GM21367 (cell line): ENCODE measurements around the gene SETSIP.
A peak's percentile ranks its signal among the peaks of the same experiment; 100 is the strongest.
"Not testable (repeated sequence)": the region's sequence is repeated elsewhere in the genome, so short reads cannot be mapped to it uniquely, and the experiment has no call there.

Experiments used
- ATAC-seq: cut with Tn5 transposase; IDR thresholded peaks from one replicate; pipeline ENCODE4 v1.9.1; 2021; ENCODE audit not compliant: unreplicated experiment

Gene SETSIP

GRCh38 chr1:92075311-92075710, at the start of gene SETSIP:
Gene SETSIP, minus strand, starts transcription at chr1:92075411. Its CDS starts 0 bp downstream, at chr1:92075411.
- no peak for ATAC-seq

DNA sequence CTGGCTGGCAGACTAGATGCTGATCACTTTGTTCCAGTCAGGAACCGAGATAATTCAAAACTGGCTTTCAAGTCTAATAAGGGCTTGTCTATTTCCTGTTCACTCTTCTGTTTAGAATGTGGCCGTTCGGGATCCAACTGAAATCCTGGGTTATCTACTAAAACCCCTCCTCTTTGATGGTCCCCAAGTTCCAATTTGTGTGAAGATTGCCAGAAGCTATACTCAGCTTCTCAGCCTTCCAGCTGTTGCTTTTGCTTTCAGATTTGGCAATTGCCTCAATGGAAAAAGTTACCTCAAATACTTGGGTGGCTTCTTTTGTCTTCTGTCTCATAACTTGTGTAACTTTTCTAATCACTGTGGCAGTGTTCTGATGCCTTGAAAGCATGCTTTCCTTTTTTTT, 48.7 kb upstream of the SETSIP start:
- no peak for ATAC-seq

GRCh38 chr1:92118826-92119225, 43.6 kb upstream of the SETSIP start:
- ATAC-seq: no peak

GRCh38 chr1:92117526-92117925, 42.3 kb upstream of the SETSIP start:
- ATAC-seq: no peak

DNA sequence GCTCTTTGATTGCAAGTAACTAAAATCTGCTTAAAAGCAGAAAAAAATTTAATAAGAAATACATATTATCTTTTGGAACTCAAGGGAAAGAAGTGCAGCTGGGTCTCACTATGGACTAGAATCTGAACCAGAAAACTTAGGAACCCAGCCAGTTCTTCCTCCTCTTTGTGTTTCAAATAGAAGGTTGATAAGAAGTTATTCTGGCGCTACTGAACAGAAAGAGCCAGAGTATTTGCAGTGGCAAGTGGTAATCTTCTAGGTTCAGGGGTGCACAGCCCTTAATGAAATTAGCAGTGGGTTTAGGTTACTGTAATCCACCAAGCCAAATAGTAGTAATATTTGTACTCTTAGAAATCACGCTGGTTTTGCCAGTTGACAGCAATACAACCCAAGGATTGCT, 33.4 kb upstream of the SETSIP start:
- no peak for ATAC-seq

DNA sequence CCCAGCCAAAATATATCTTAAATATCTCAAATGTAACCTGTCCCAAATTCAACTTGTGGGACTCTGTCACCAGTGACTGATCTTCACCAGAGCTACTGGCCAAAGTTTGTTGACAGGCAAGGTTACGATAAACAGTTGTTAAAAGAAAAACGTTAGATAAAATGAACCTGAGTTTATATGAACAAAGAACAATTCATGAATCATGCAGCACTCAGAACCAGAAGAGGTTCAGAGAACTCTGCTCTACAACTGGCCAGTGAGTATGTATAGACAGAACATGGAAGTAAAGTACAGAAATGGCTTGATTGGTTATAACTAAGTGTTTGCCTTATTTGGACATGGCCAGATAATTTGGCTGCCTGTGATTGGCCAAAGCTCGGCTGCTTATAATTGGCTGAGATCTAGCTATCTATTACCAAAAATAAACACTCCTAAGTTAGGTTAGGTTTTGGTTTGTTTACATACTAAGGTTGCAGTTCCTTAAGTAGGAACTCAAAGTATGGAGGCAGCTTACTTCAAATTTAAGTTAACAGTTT, 30.4 kb upstream of the SETSIP start:
- ATAC-seq: no peak

- ATAC-seq: no peak
These were observed 21.1 kb upstream of the SETSIP start for GRCh38 chr1:92096317-92096716.

GRCh38 chr1:92095874-92096273, 20.7 kb upstream of the SETSIP start:
- ATAC-seq: no peak

DNA sequence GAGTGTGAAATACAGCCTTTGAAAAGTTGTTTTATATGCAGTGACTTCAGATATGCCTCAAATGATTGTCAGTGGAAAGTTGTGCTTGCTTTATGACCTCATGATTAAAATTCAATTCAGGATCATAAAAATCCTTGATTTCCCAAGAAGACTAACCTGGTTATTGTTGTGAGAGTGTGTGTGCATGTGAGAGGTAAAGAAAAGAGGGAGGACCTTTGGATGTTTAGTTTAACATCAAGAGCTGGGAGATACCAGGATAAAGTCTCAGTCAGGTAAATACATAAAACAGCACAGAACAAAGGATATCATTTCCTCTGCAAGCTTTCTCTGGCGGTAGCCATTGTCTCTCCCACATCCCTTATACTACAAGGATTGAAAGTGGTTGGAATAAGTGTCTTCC, 19.4 kb upstream of the SETSIP start:
- no peak for ATAC-seq

GRCh38 chr1:92094090-92094489, 18.9 kb upstream of the SETSIP start:
- ATAC-seq: no peak

- no peak for ATAC-seq
These were observed 16.4 kb upstream of the SETSIP start for GRCh38 chr1:92091625-92092024.

- no peak for ATAC-seq
These were observed 12.3 kb upstream of the SETSIP start for GRCh38 chr1:92087542-92087941.

DNA sequence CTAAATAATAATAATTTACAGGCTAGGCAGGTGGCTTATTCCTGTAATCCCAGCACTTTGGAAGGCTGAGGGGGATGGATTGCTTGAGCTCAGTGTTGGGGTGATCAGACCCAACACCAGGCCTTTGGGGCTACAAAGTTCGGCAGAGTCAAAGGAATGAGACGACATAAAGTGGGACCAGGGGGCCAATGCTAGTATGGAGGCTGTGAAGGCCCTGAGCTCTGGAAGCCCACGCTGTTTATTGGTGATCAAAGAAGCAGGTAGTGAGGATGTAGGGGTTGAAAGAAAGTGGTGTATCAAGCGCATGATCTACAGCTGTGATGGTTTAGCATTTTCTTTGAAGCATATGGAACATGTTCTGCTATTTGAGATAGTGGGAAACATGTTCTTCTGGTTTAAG, 10.5 kb upstream of the SETSIP start:
- ATAC-seq: no peak

DNA sequence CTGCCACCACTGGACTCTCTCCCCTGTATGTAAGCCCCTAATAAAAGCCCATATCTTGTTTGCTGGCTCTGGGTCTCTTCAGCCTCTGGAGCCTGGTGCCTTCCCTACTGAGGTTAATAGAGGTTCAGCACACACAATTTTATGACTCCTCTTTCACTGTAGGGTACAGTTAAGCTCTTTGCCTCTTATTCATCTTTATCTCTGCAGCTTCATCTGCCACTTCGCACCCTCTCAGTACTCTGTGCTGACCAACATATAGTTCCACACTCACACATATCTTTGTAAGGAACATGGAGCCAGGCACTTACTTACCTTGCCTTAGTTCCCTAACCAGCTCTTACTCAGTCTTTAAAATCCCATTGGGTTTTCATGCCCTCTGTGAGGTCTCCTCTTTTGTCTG, 9.4 kb upstream of the SETSIP start:
- no peak for ATAC-seq

DNA sequence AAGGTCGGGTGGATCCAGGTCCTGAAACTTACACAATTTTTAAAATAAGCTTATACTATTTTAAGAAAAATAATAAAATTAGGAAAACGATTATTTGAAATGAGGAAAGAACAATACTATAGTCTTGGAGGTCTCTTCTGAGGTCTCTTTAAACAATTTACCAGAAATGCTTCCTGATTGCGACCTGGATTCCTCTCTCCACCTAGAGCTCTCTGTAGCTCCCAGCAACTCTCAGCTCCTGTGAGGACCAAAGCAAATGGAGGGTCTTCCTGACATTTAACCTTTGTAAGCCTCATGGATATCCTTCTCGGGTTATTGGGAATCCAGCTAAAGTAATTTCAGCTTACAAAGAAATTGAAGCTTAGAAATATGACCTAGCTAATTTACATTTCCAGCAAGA, 5.8 kb upstream of the SETSIP start:
- ATAC-seq: no peak

DNA sequence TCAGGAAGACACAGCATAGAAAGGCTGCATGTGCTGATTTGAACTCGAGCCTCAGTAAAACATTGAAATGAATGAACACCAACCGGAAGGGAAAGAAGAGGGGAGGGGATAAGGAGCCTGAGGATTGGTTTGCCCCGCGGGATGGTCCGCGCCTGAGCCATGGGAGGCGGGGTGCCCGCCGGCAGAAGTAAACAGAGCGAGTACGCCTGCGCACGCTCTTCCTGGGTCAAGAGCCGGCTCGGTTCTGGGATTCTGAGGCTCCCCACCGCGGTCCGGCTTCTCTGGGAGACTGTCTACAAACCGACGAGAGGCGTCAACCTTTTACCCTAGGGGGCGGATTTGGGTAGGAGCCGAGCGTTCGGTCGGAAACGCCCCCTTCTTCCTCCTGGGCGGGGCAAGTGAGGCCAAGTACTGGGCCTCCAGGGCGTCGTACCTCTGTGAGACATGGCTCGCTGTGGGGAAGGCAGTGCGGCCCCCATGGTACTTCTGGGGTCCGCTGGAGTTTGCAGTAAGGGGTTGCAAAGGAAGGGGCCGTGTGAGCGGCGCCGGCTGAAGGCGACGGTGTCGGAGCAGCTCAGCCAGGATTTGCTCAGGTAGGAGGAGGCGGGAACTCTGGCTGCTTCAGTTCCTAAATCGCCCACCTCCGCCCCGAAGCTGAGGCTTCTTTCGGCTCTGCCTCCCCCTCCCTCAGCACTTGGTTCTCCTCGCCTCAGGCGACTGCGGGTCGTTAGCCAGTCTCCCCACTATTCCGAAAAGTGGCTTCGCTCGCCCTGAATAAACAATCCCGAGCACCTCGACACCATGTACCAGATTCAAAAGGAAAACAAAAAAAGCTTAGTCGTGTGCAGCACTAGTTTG, 5.1 kb upstream of the SETSIP start, which contains the start of gene BTBD8:
BTBD8 (plus strand) TSS at position 218 of the 858 bp plus-strand sequence; CDS start at position 445, 227 bp downstream.
- peak; percentile 95 for ATAC-seq

DNA sequence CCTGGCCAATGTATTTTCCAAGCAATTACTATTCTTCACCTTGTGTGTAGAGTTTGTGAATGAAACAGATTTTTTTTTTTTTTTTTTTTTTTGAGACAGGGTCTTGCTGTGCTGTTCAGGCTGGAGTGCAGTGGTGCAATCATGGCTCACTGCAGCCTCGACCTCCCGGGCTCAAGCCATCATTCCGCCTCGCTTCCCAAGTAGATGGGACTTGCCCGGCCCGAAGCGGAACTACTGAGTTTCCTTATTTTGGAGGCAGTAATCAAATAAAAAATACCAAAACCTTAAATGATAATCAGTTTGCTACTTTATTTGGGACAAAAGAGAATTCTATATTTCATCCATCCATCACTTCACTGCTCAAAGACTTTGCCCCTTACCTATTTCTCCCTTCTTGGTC, 4.2 kb upstream of the SETSIP start:
- no peak for ATAC-seq

DNA sequence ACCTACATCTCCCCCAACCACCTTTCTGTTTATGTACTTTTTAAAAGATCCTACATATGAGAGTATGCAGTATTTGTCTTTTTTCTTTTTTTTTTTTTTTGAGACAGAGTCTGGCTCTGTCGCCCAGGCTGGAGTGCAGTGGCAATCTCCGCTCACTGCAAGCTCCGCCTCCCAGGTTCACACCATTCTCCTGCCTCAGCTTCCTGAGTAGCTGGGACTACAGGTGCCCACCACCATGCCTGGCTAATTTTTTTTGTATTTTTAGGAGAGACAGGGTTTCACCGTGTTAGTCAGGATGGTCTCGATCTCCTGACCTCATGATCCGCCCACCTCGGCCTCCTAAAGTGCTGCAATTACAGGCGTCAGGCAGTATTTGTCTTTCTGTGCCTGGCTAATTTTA, 2.9 kb upstream of the SETSIP start:
- not testable (repeated sequence) for ATAC-seq

DNA sequence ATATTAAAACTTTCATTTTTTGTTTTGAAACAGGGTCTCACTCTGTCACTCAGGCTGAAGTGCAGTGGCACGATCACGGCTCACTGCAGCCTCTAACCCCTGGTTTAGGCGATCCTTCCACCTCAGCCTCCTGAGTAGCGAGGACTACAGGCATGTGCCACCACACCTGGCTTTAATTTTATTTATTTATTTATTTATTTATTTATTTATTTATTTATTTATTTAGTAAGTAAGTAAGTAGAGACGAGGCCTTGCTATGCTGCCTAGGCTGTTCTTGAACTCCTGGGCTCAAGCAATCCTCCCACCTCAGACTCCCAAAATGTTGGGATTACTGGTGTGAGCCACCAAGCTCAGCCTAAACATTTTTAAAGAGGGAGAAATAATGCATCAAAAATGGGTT, 1.2 kb upstream of the SETSIP start:
- ATAC-seq: no peak

GRCh38 chr1:92074446-92074845, 765 bp downstream of the SETSIP start:
- not testable (repeated sequence) for ATAC-seq

DNA sequence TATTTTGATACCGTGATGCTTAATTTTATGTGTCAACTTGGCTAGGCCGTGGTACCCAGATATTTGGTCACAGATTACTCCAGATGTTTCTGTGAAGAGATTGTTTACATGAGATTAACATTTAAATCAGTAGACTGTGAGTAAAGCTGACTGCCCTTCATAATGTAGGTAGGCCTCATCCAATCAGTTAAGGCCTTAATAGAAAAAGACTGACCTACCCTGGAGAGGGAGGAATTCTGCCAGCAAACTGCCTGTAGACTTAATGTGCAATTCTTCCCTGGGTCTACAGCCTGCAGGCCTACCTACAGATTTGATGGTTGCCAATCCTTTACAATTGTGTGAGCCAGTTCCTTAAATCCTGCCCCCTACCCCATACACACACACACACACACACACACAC, 4.3 kb downstream of the SETSIP start:
- no peak for ATAC-seq

- ATAC-seq: no peak
These were observed 8.9 kb downstream of the SETSIP start for GRCh38 chr1:92066321-92066720.

- no peak for ATAC-seq
These were observed 10.2 kb downstream of the SETSIP start for GRCh38 chr1:92065042-92065441.
